Kidney (tissue), 14 donors: ENCODE results near the gene TRIO. TPM values are rescaled to one million over a fixed set of nuclear protein-coding genes. Genes with fewer than 3 reads are reported as not detected.

ENCODE experiments used
- DNase-seq, 5 donors: peaks; one replicate each; pipeline ENCODE4 v3.0.0-alpha.2; 2013 to 2020
- FAIRE-seq: peaks from 2 replicates; lab custom pipeline; 2012; peaks lifted over from hg19 to GRCh38; lab: Jason Lieb, UNC
- H3K27ac ChIP-seq, 2 donors: one replicate each; pipeline ENCODE4 v1.7.0; 2013; ENCODE audit warnings: low read depth in 2 of 2, low read length in 2 of 2, inconsistent platforms in 1 of 2
- H3K27me3 ChIP-seq: one replicate; pipeline ENCODE4 v1.7.1; 2013; ENCODE audit warnings: low read length, inconsistent platforms; ENCODE audit not compliant: control insufficient read depth, insufficient read depth
- H3K36me3 ChIP-seq, 3 donors: one replicate each; pipeline versions ENCODE4 v1.7.0 to v1.7.1; 2013; ENCODE audit warnings: low read length in 3 of 3, control low read depth in 1 of 3, inconsistent platforms in 1 of 3; ENCODE audit not compliant: insufficient read depth in 3 of 3, control insufficient read depth in 2 of 3
- H3K4me1 ChIP-seq, 3 donors: one replicate each; pipeline versions ENCODE4 v1.7.0 to v1.7.1; 2013; ENCODE audit warnings: low read length in 3 of 3, inconsistent platforms in 1 of 3, low read depth in 1 of 3; ENCODE audit not compliant: control insufficient read depth in 2 of 3, insufficient read depth in 2 of 3
- H3K4me3 ChIP-seq, 3 donors: one replicate each; pipeline versions ENCODE4 v1.7.0 to v1.8.1; 2013; ENCODE audit warnings: low read length in 3 of 3, control low read depth in 1 of 3, inconsistent platforms in 1 of 3
- H3K9ac ChIP-seq, 3 donors: one replicate each; pipeline versions ENCODE4 v1.7.0 to v1.7.1; 2013; ENCODE audit warnings: low read length in 3 of 3, control low read depth in 1 of 3, inconsistent platforms in 1 of 3
- H3K9me3 ChIP-seq, 3 donors: one replicate each; pipeline versions ENCODE4 v1.7.0 to v1.7.1; 2013; ENCODE audit warnings: low read length in 3 of 3, control low read depth in 1 of 3, inconsistent platforms in 1 of 3; ENCODE audit not compliant: control insufficient read depth in 2 of 3, insufficient read depth in 1 of 3
- intact Hi-C: fragments of 100-400 bp; cut with DNase I; formaldehyde crosslinking; loops from one replicate; pipeline ENCODE4 v1.11.1; 2022
- polyA plus RNA-seq: library from polyadenylated mRNA; stranded (reverse); fragments of 350-450 nt; fragmentation: Illumina TruSeq; extraction: RNeasy Lipid Tissue Mini Kit (QIAGEN cat#74804); gene quantifications from one replicate; pipeline ENCODE4 v1.2.3, GENCODE V29; 2014; ENCODE audit warnings: low read depth, low replicate concordance; ENCODE audit not compliant: insufficient read depth
- total RNA-seq: library from RNA; stranded (reverse); fragmentation: NEBNext Ultra II Directional; extraction: Animal tissue kit (Norgen Biotek cat#: 25700); gene quantifications from one replicate; pipeline ENCODE4 v1.2.1, GENCODE V29; 2021
- TF ChIP-seq, protein P1 (sequence below): IDR thresholded peaks from 3 replicates; pipeline ENCODE4 v1.5.1; 2012; ENCODE audit warnings: mild to moderate bottlenecking, moderate library complexity, borderline replicate concordance; ENCODE audit not compliant: insufficient read depth; ENCODE audit errors: extremely low read depth
- donor health status: control.
- donor health status: control.
- donor health status: control.
- donor health status: control.
- donor health status: control.
- donor health status: DM: yes; HTN: yes; CAD: no.
- donor health status: Normal renal cell carcinoma (clear cell type).

TRIO gene
- total and polyA plus RNA-seq, 2 donors from 2014 or later, result 9.5 to 149 TPM

DNA sequence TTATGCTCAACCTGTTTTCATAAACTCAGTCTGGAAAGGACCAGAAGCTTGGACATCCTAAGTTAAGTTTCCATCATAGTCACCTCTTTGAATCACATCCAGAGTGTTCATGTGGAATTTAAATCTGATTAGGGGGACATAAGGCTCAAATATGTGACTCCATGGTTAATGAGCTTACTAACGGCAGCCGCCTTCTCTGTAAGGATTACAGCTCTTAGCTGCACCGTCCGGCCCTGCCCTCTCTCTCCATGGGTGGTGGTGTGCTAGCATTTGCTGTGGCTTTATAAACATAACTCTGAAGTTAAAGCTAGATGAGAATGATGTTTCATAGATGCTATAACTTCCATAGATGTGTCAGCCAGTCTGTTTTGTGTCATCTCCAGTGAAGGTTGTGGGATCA is 156.5 kb downstream of the TRIO start:
- no peaks in the 10 kb centered on the region for H3K4me1 ChIP-seq
- no peak overlapping the region for H3K4me3 ChIP-seq
- no peak overlapping the region for H3K9ac ChIP-seq
- DNase-seq (no peak), FAIRE-seq (no peak)
- H3K27ac ChIP-seq, result no peak overlapping the region
- intact Hi-C loops, result no loop called here
- no peaks in the 10 kb centered on the region for H3K9me3 ChIP-seq
- H3K27me3 ChIP-seq, result no peaks in the 10 kb centered on the region
- H3K36me3 ChIP-seq, result peaks cover 0 to 14% (median 6%) of the 10 kb centered on the region in 3 donors
- TF ChIP-seq, protein P1, sequence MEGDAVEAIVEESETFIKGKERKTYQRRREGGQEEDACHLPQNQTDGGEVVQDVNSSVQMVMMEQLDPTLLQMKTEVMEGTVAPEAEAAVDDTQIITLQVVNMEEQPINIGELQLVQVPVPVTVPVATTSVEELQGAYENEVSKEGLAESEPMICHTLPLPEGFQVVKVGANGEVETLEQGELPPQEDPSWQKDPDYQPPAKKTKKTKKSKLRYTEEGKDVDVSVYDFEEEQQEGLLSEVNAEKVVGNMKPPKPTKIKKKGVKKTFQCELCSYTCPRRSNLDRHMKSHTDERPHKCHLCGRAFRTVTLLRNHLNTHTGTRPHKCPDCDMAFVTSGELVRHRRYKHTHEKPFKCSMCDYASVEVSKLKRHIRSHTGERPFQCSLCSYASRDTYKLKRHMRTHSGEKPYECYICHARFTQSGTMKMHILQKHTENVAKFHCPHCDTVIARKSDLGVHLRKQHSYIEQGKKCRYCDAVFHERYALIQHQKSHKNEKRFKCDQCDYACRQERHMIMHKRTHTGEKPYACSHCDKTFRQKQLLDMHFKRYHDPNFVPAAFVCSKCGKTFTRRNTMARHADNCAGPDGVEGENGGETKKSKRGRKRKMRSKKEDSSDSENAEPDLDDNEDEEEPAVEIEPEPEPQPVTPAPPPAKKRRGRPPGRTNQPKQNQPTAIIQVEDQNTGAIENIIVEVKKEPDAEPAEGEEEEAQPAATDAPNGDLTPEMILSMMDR, result no peak

DNA sequence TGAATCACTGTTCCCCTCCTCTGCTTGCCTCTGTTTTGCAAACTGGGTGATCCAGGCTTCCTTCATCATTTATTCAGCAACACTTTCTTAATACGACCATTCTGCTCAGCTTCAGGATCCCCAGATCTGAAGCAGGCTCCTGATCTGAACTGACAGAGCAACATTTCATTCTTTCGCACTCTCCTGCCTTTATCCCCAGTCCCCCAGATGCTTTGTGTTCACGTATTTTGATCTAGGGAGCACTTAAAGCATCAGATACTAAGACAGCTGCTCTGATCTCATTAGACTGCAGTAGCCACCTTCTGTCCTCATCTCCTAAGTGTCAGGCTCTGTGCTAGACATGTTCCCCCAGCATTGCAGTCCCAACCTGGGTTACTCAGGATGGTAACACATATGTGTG is 158.0 kb downstream of the TRIO start:
- Histone ChIP-seq H3K27ac (no peak overlapping the region), H3K9me3 (no peaks in the 10 kb centered on the region), H3K36me3 (peaks cover 0 to 14% (median 11%) of the 10 kb centered on the region in 3 donors), H3K4me1 (no peaks in the 10 kb centered on the region), H3K4me3 (no peak overlapping the region), H3K27me3 (no peaks in the 10 kb centered on the region), H3K9ac (no peak overlapping the region)
- FAIRE-seq (no peak), DNase-seq (no peak)
- TF ChIP-seq, protein P1, result no peak
- intact Hi-C loops, result no loop called here

DNA sequence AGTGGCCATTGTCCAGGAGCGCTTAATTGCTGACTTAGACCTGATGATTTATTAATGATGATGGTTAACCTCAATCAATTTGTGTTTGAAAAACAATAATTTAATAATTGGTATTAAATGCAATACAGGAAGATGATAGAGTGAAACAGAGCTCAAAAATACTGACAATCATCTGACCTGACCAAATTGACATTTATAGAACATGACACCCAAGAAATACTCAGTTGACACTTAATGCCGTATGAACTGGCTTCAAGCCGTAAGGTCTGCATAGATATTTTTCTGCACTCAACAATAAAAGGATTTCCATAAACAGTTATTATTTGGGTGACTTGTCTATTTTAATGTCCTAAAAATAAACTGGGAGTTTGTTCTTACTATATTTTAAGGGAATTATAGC is 159.2 kb downstream of the TRIO start:
- intact Hi-C loops, result no loop called here
- TF ChIP-seq, protein P1, result no peak
- H3K9ac ChIP-seq, result no peak overlapping the region
- peaks cover 0 to 12% (median 8%) of the 10 kb centered on the region in 3 donors for H3K36me3 ChIP-seq
- no peak overlapping the region for H3K4me3 ChIP-seq
- H3K4me1 ChIP-seq, result no peaks in the 10 kb centered on the region
- H3K27ac ChIP-seq, result no peak overlapping the region
- DNase-seq, result no peak
- no peaks in the 10 kb centered on the region for H3K27me3 ChIP-seq
- H3K9me3 ChIP-seq, result no peaks in the 10 kb centered on the region
- FAIRE-seq, result no peak

DNA sequence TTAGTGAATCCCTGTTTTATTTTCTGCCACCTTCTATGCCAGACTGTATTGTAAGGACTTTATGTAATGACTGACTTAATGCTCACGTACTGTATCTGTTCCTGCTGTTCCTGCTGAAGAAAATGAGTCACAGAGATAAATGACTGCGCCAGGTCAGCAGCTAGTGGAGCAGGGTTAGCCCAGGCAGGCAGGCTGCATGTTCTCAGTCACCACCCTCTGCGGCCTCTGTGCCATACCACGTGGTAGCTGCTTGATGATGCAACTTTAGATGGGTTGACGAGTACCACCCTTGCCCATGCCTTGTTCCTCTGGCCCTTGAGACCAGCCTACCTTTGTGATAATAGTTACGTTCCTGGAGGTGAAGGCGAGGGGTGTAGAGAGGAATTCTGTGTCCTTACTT is 161.9 kb downstream of the TRIO start:
- Histone ChIP-seq H3K9ac (no peak overlapping the region), H3K4me3 (no peak overlapping the region), H3K27me3 (no peaks in the 10 kb centered on the region), H3K4me1 (no peaks in the 10 kb centered on the region), H3K36me3 (peaks cover 0 to 9% (median under 1%) of the 10 kb centered on the region in 3 donors), H3K27ac (no peak overlapping the region), H3K9me3 (no peaks in the 10 kb centered on the region)
- DNase-seq (no peak), FAIRE-seq (no peak)
- intact Hi-C loops, result no loop called here
- TF ChIP-seq, protein P1, result no peak
